Spinal cord (tissue), 10 donors: ENCODE measurements around the gene PEAK1. TPM values are rescaled to one million over a fixed set of nuclear protein-coding genes. Genes with fewer than 3 reads are reported as not detected.

Source experiments
- DNase-seq, 6 donors: peaks; one replicate each; pipeline versions ENCODE4 v3.0.0 to v3.0.0-alpha.2; 2013 to 2015; ENCODE audit warnings: low spot score in 6 of 6, low read depth in 4 of 6
- H3K27ac ChIP-seq: one replicate; pipeline ENCODE4 v1.5.1; 2013; ENCODE audit warnings: low read depth, low read length, control low read depth
- H3K27me3 ChIP-seq: one replicate; pipeline ENCODE4 v1.6.1; 2013; ENCODE audit warnings: low read length; ENCODE audit not compliant: control insufficient read depth, insufficient read depth
- H3K36me3 ChIP-seq: one replicate; pipeline ENCODE4 v1.6.1; 2013; ENCODE audit warnings: low read length; ENCODE audit not compliant: control insufficient read depth, insufficient read depth
- H3K4me1 ChIP-seq: one replicate; pipeline ENCODE4 v1.6.1; 2013; ENCODE audit warnings: low read length; ENCODE audit not compliant: control insufficient read depth, insufficient read depth
- H3K4me3 ChIP-seq: one replicate; pipeline ENCODE4 v1.5.1; 2013; ENCODE audit warnings: low read depth, low read length, control low read depth
- H3K9me3 ChIP-seq: one replicate; pipeline ENCODE4 v1.6.1; 2013; ENCODE audit warnings: low read length; ENCODE audit not compliant: control insufficient read depth, insufficient read depth
- WGBS: methylation state at CpG from one replicate; pipeline ENCODE4 v1.1.5; 2013; ENCODE audit warnings: missing lambda C conversion rate; ENCODE audit not compliant: insufficient coverage; 5-methylcytosine and 5-hydroxymethylcytosine counted together
- polyA plus RNA-seq, 2 donors: library from polyadenylated mRNA; unstranded; fragments of 120-200 nt; gene quantifications; one replicate each; pipeline ENCODE4 v1.2.1, GENCODE V29; 2013; ENCODE audit not compliant: insufficient read length in 2 of 2
- total RNA-seq, 2 donors: library from RNA; depleted of rRNA in 1 of 2; stranded (reverse); fragments of 120-200 nt in 1 of 2; fragments of >200 nt in 1 of 2; gene quantifications; one replicate each; pipeline versions ENCODE4 v1.2.3 to v1.2.4, GENCODE V29; 2013 to 2014
- donor health status: healthy.

The PEAK1 gene
- total and polyA plus RNA-seq, 4 donors = 28.2 to 60.0 (median 36.2) TPM

DNA sequence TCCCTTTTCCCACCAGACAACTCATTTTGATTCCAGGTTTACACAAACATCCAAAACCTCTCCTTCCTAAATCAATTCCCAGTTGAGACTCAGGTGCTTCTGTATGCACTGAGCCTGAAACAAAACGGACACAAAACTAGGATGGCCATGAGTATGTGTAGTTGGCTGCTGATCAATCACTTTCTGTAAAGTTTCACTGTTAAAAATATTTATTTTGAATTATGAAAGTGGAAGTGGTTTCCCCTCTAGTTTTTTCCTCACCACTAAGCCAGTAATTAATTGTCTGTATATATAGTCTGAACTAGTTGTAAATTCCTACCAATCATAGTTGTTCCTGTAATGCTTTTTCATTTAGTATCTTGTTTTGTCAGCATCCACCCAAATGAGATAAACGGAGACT, 297.3 kb downstream of the PEAK1 start:
- Histone ChIP-seq H3K4me1 (peaks cover 3% of the 10 kb centered on the region), H3K9me3 (no peaks in the 10 kb centered on the region), H3K27me3 (no peaks in the 10 kb centered on the region), H3K4me3 (no peak overlapping the region), H3K36me3 (no peaks in the 10 kb centered on the region), H3K27ac (no peak overlapping the region)
- DNase-seq = no peak
- no CpG with 5 or more reads among the region's 2 CpGs for WGBS

DNA sequence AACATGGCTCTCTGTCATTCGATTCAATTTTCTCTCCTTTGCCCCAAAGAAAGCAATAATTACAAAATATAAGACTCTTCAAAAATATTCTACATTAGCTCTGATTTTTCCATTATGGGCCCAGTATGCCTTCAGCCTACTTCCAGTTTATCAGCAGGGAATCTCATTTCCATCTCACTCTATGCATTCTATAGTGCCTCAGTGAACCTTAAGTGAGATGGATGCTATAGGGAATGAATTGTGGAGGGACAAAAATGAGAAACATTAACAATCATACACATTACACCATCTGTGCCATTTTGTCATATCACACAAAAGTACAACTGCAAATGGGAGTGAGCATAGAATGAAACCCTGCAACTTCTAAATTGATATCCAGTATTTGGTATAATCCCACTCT, 298.3 kb downstream of the PEAK1 start:
- no peak for DNase-seq
- Histone ChIP-seq H3K9me3 (no peaks in the 10 kb centered on the region), H3K27ac (no peak overlapping the region), H3K27me3 (no peaks in the 10 kb centered on the region), H3K4me3 (no peak overlapping the region), H3K36me3 (no peaks in the 10 kb centered on the region), H3K4me1 (peaks cover 3% of the 10 kb centered on the region)
- 100% methylated on average over 1 of the region's 1 CpG for WGBS

DNA sequence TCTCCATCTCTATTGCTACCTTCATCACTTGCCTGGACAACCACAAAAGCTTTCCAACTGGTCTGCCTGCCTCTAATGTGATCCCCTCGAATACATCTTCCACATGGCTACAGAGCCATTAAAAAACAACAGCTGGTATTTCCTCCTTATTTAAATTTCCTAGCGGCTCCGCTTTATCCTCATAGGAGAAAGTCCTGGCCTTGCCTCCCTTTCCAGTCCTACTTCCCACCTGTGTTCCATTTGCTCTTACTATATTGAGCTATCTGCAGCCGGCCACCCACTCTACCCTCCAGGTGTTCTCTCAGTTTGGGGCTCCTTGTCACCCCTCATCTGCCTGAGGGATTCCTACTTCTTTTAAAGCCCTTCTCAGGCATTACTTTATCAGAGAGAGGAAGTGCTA, 299.3 kb downstream of the PEAK1 start:
- Histone ChIP-seq H3K4me3 (no peak overlapping the region), H3K27me3 (no peaks in the 10 kb centered on the region), H3K36me3 (no peaks in the 10 kb centered on the region), H3K27ac (no peak overlapping the region), H3K9me3 (no peaks in the 10 kb centered on the region), H3K4me1 (peaks cover 3% of the 10 kb centered on the region)
- DNase-seq = no peak
- WGBS = 74% methylated on average over 4 of the region's 4 CpGs

DNA sequence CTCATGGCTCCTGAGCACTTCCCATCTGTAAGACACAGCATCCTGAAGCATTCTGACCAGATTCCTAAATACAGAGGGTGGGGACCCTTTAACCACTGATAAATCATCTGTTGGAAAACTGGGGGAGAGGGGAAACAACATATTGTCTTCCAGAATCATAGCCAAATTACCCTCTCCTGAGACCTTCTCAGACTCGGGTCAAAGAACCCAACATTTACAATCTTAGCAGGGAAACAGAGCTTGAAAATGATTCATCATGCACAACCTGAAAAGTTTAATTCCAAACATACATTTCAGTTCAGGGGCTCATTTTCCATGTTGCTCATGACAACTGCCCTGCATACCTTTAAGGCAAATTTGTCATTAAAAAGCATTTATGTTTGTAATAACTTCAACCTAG, 300.5 kb downstream of the PEAK1 start:
- Histone ChIP-seq H3K27ac (no peak overlapping the region), H3K9me3 (no peaks in the 10 kb centered on the region), H3K36me3 (peaks cover 4% of the 10 kb centered on the region), H3K4me1 (peaks cover 3% of the 10 kb centered on the region), H3K27me3 (no peaks in the 10 kb centered on the region), H3K4me3 (no peak overlapping the region)
- DNase-seq = no peak
- 50% methylated on average over 1 of the region's 1 CpG for WGBS

DNA sequence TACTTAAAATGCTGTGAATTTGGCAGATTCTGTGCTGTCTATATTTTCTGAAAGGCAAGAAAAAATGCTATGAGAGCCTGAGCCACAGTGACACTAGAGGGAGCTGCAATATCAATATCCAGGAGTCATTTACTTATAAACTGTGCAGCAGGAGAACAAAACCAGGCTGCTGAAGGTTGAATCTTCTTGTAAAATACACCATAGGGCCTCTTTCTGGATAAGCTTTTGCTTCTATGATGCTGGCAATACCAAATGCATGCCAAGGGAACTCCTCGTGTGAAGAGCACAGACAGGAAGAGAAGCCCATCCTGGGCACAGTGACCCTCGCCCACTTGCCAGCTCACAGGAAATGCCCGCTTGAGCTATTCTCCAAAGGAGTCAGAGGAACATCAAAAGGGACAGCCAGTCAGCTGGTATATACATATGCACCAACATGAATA, 301.0 kb downstream of the PEAK1 start:
- no peaks in the 10 kb centered on the region for H3K9me3 ChIP-seq
- H3K36me3 ChIP-seq = peaks cover 7% of the 10 kb centered on the region
- H3K4me3 ChIP-seq = no peak overlapping the region
- peak overlapping the region; percentile 12 for H3K27ac ChIP-seq
- 23% methylated on average over 3 of the region's 3 CpGs for WGBS
- DNase-seq = peak in 5 of 6 donors; percentile 52 to 97 (median 68)
- H3K4me1 ChIP-seq = peaks cover 3% of the 10 kb centered on the region
- no peaks in the 10 kb centered on the region for H3K27me3 ChIP-seq

DNA sequence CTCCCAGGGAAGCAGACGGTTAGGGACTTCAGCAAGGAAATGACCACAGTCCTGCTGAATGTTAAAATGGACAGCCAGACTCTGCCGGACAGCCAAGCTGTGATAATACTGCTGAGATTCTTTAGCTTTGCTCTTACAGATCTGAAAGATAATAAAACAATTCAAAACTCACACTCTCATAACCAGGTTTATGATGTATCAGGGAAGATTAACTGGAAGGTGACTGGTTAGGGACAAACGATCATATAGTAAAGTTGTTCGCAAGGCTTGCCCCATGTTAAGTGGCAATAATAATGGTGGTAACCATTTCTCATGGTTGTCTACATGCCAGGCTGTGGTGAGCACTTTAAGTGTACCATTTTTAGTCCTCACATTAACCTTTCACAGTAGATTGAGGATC, 304.7 kb downstream of the PEAK1 start:
- DNase-seq = no peak
- no peaks in the 10 kb centered on the region for H3K9me3 ChIP-seq
- no peaks in the 10 kb centered on the region for H3K27me3 ChIP-seq
- peaks cover 3% of the 10 kb centered on the region for H3K4me1 ChIP-seq
- H3K36me3 ChIP-seq = peaks cover 7% of the 10 kb centered on the region
- no peak overlapping the region for H3K4me3 ChIP-seq
- no peak overlapping the region for H3K27ac ChIP-seq
- 100% methylated on average over 1 of the region's 4 CpGs for WGBS

DNA sequence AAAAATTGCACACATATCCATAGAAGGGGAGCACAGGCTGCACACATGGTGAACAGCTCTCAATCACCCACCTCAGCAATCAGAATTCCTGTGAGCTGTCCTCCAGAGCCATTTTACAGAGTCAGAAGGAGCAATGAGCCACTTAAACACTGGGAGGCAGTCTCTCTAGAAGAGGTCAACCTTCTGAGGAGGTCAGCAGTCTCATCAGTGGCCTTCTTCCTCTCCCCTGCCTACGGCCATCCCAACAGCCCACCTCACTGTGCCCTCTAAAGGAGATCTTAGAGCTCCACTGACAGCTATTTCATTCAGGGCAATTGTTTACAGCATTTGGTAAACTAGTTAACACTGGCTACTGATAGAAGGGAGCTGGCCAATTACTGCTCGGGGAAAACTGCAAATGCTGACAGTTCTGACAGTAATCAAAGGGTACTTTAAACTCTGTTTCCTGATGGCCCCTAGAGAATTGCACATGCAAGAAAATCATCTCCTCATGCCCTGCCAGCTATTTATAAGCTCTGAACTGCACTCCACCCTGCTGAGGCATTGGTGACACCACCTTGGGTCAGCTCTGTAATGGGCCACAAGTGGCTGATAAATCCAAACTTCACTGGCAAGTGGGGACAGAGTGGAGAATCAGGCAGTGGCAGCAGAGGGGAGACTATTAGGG, 306.9 kb downstream of the PEAK1 start:
- no peaks in the 10 kb centered on the region for H3K27me3 ChIP-seq
- H3K4me3 ChIP-seq = no peak overlapping the region
- no peaks in the 10 kb centered on the region for H3K9me3 ChIP-seq
- WGBS = 73% methylated on average over 2 of the region's 2 CpGs
- H3K36me3 ChIP-seq = peaks cover 7% of the 10 kb centered on the region
- H3K4me1 ChIP-seq = peaks cover 1% of the 10 kb centered on the region
- H3K27ac ChIP-seq = no peak overlapping the region
- DNase-seq = peak in 1 of 6 donors; percentile 15

DNA sequence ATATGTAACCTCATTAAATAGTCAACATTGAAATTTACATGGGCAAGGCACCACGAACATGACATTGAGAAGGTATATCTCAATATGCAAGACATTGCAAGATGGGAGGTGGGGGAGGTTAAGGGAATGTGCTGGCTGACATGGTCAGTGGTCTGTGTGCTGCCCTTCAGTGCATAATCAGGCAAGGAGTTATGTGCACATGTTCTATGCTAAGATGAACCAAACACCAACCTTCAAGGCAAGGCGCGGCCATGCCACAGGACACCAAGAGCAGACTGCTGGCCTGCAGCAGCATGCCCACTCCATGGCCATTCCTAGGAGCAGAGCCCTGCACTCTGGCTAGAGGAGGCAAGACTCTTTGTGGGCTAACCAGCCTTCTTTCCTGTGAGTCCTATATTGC, 308.1 kb downstream of the PEAK1 start:
- no peak overlapping the region for H3K27ac ChIP-seq
- peaks cover 7% of the 10 kb centered on the region for H3K36me3 ChIP-seq
- WGBS = 100% methylated on average over 2 of the region's 3 CpGs
- peaks cover 12% of the 10 kb centered on the region for H3K4me1 ChIP-seq
- no peaks in the 10 kb centered on the region for H3K9me3 ChIP-seq
- H3K27me3 ChIP-seq = no peaks in the 10 kb centered on the region
- no peak for DNase-seq
- no peak overlapping the region for H3K4me3 ChIP-seq

DNA sequence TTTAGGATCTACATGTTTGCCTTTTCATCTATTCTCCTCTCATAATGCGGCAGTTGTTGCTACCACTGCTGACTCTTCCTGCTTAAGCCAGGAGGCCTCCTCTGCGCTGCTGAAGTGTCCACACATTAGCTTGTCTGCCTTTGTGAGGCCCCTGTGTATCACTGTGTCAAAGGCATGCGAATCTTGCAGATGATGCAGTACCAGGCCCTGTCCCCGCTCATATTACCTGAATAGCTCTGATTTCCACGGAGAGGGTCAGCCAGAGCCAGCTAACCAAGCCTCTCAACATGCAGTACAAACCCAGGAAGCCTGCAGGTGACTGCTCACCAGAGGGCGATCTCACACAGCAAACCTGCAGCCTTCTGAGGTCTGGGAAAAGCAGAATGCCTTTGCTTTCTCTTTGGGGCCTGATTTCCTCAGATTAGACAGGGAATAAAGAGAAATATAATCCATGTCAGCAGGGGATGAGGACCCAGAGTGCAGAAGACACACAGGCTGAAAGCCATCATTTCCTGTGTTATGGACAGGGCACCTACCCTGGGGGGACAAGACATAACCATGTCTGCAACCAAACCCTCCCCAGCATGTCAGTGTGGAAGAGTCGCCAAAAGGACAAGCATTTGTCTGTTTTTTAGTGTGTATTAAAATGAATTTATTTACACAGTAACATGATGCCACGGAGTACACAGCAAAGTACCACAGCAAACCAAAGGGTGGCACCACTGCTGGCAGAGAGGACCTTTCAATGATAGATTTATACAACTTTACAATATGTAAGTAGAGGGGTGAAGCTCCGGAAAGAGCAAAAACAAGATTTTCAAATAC, 312.2 kb downstream of the PEAK1 start:
- Histone ChIP-seq H3K27me3 (no peaks in the 10 kb centered on the region), H3K4me1 (peaks cover 18% of the 10 kb centered on the region), H3K9me3 (no peaks in the 10 kb centered on the region), H3K36me3 (no peaks in the 10 kb centered on the region), H3K27ac (peak overlapping the region; percentile 33), H3K4me3 (no peak overlapping the region)
- DNase-seq = peak; percentile 51 to 94 (median 56)
- 40% methylated on average over 6 of the region's 9 CpGs for WGBS

DNA sequence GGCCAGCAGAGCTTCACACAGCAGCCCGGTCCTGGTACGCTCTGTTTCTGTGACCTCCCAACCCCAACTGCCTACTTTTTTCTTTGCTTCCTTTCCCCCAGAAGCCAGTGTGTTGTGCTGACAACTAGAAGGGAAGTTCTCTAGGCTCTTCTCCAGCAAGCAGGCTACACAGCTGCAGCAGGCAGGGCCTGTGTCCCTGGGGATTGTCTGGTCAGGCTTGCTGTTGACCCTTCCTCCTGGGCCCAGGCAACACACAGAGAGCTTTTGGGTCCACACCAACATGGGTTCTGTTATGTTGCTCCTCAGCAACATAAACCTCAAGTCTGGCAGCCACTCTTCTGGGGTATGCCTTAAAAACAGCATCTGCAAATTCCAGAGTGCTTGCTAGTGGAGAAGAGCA, 312.8 kb downstream of the PEAK1 start:
- peak overlapping the region; percentile 33 for H3K27ac ChIP-seq
- no peaks in the 10 kb centered on the region for H3K36me3 ChIP-seq
- no peaks in the 10 kb centered on the region for H3K27me3 ChIP-seq
- H3K4me1 ChIP-seq = peaks cover 18% of the 10 kb centered on the region
- DNase-seq = peak in 1 of 6 donors; percentile 61
- no peaks in the 10 kb centered on the region for H3K9me3 ChIP-seq
- WGBS = no CpG with 5 or more reads among the region's 2 CpGs
- H3K4me3 ChIP-seq = no peak overlapping the region
